HepG2 (cell line): ENCODE data around the gene PTPA. TPM values are rescaled to one million over a fixed set of nuclear protein-coding genes. Genes with fewer than 3 reads are reported as not detected.

Source experiments
- CREB1 ChIP-seq, 2 experiments: fragments of 450-650 bp in 1 of 2; IDR thresholded peaks; 2 replicates each; pipeline ENCODE4 v1.6.1; 2016 to 2017; ENCODE audit warnings: control low read depth in 1 of 2, mild to moderate bottlenecking in 1 of 2, missing compliant biosample characterization in 1 of 2, missing genetic modification characterization in 1 of 2
- ELF3 ChIP-seq: IDR thresholded peaks from 2 replicates; pipeline ENCODE4 v1.6.1; 2016; ENCODE audit warnings: missing genetic modification reagents, missing compliant biosample characterization
- GABPA ChIP-seq, 2 experiments: IDR thresholded peaks; 2 replicates each; pipeline ENCODE4 v1.6.1; 2011 to 2016; ENCODE audit warnings: low read depth in 2 of 2, low read length in 1 of 2, missing biosample characterization in 1 of 2, missing genetic modification characterization in 1 of 2
- HOXA5 ChIP-seq: sonication (generic); formaldehyde crosslinking; IDR thresholded peaks from 2 replicates; pipeline ENCODE4 v1.4.0; 2020; ENCODE audit warnings: missing genetic modification reagents
- JARID2 ChIP-seq: sonication (generic); formaldehyde crosslinking; IDR thresholded peaks from 2 replicates; pipeline ENCODE4 v1.8.1; 2023; ENCODE audit warnings: missing genetic modification reagents, inconsistent platforms; ENCODE audit not compliant: insufficient replicate concordance
- KDM3A ChIP-seq: IDR thresholded peaks from 2 replicates; pipeline ENCODE4 v1.6.1; 2018; ENCODE audit warnings: low read depth, missing compliant biosample characterization
- ONECUT2 ChIP-seq: sonication (generic); formaldehyde crosslinking; IDR thresholded peaks from 2 replicates; pipeline ENCODE4 v1.4.0; 2020; ENCODE audit warnings: missing genetic modification reagents
- PHB2 ChIP-seq: fragments of 450-650 bp; IDR thresholded peaks from 2 replicates; pipeline ENCODE4 v1.6.1; 2018; ENCODE audit not compliant: partially characterized antibody
- THAP11 ChIP-seq: IDR thresholded peaks from 2 replicates; pipeline ENCODE4 v1.6.1; 2016; ENCODE audit warnings: missing biosample characterization, missing genetic modification reagents
- YY1 ChIP-seq: IDR thresholded peaks from 2 replicates; pipeline ENCODE4 v1.6.1; 2011; ENCODE audit warnings: low read length, low read depth, moderate library complexity, mild to moderate bottlenecking; ENCODE audit not compliant: insufficient read depth, insufficient replicate concordance
- ZFP90 ChIP-seq: sonication (generic); formaldehyde crosslinking; IDR thresholded peaks from 2 replicates; pipeline ENCODE4 v1.8.0; 2022; ENCODE audit warnings: missing genetic modification reagents, mild to moderate bottlenecking, inconsistent platforms, borderline replicate concordance
- ZSCAN29 ChIP-seq: sonication (generic); formaldehyde crosslinking; conservative IDR thresholded peaks from 2 replicates; pipeline ENCODE4 v1.4.0; 2020; ENCODE audit warnings: mild to moderate bottlenecking, missing genetic modification reagents
- polyA plus RNA-seq, 8 experiments: library from polyadenylated mRNA; depleted of rRNA in 3 of 8; stranded (reverse) in 7 of 8; unstranded in 1 of 8; fragments of >200 nt; fragmentation: Illumina TruSeq in 4 of 8; extraction: Trizol in 4 of 8; gene quantifications; 2 replicates each; pipeline versions ENCODE4 v1.2.1 to v1.2.3, GENCODE V29; 2011 to 2016; ENCODE audit warnings: low read depth in 4 of 8, missing spikeins in 1 of 8, mixed read lengths in 1 of 8; ENCODE audit not compliant: insufficient read depth in 1 of 8
- total RNA-seq, 5 experiments: library from RNA; depleted of rRNA; stranded (reverse); fragments of >200 nt; fragmentation: Illumina TruSeq; extraction: Trizol; gene quantifications; 2 replicates each; pipeline ENCODE4 v1.2.3, GENCODE V29; 2016; ENCODE audit warnings: low read depth in 1 of 5
- TF ChIP-seq, protein P1 (sequence below): sonication (generic); formaldehyde crosslinking; IDR thresholded peaks from 2 replicates; pipeline ENCODE4 v1.5.0; 2020; ENCODE audit warnings: mild to moderate bottlenecking, missing genetic modification reagents, borderline replicate concordance
- TF ChIP-seq, protein P2 (sequence below): sonication (generic); formaldehyde crosslinking; IDR thresholded peaks from 2 replicates; pipeline ENCODE4 v1.9.0; 2021; ENCODE audit warnings: mild to moderate bottlenecking, missing genetic modification reagents
- TF ChIP-seq, protein P3 (sequence below): IDR thresholded peaks from 2 replicates; pipeline ENCODE4 v1.6.1; 2016

PTPA gene
- total and polyA plus RNA-seq, 2 of the 13 experiments (the other 11 are each of a cell fraction or from before 2014, with no cell fraction given): 79.3 to 105 TPM

DNA sequence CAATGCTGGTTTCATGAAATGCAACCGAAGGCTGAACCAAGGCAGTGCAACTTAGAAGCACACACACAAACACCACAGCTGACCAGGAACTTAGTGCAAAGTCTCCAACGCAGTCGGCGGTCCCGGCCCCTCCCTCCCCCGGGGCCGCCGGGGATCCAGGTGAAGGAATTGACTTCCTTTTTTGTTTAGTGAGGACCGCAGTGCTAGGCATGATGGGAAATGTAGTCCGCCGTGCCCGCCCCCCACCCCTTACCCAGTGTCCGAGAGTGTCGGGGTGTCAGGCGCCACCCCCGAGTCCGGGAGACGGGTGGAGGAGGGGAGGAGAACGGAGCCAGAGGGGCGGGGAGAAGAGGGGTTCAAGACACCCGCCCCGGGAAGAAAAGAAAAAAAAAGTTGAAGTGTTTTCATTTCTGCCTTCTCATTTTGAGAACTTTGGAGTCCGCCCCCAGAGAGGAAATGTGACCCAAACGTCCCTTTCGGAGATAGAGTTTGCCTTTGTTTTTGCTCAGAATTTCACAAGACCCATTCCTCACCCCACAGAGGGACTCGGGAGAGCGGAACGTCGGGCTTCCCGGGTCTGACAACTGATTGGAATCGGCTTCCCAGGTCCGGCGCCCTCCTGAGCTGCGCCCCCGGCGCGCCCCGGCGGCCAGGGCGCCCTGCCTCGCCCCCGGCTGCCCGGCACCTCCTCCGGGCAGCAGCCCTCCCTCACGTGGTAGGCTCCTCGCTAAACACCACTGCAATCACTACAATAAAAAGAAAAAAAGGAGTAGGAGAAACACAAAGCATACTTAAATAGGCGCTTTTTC is 64.8 kb downstream of the PTPA start (continued):
- TF ChIP-seq ZFP90 (peak; percentile 68; the same call in 1 of the 2 replicates), HOXA5 (CRISPR knock-in tag) (peak; percentile 51; the same call in 1 of the 2 replicates), GABPA (IDR thresholded peaks at IDR 0.05; ENCODE audit: low read depth, low read length) (no peak), GABPA (CRISPR knock-in tag; IDR thresholded peaks at IDR 0.05; ENCODE audit: low read depth) (peak; percentile 85), JARID2 (CRISPR knock-in tag) (no peak), THAP11 (CRISPR knock-in tag) (peak; percentile 97), CREB1 (IDR thresholded peaks at IDR 0.05) (no peak), CREB1 (CRISPR knock-in tag; IDR thresholded peaks at IDR 0.05) (peak; percentile 61; the same call in 1 of the 2 replicates), ONECUT2 (CRISPR knock-in tag) (no peak), YY1 (peak; percentile 40), ZSCAN29 (peak; percentile 5; the same call in 1 of the 2 replicates), PHB2 (no peak), KDM3A (0 out of 2 replicates have a peak, but pooled peaks have one; percentile 50), ELF3 (CRISPR knock-in tag) (peak; percentile 94)
- TF ChIP-seq, protein P1, sequence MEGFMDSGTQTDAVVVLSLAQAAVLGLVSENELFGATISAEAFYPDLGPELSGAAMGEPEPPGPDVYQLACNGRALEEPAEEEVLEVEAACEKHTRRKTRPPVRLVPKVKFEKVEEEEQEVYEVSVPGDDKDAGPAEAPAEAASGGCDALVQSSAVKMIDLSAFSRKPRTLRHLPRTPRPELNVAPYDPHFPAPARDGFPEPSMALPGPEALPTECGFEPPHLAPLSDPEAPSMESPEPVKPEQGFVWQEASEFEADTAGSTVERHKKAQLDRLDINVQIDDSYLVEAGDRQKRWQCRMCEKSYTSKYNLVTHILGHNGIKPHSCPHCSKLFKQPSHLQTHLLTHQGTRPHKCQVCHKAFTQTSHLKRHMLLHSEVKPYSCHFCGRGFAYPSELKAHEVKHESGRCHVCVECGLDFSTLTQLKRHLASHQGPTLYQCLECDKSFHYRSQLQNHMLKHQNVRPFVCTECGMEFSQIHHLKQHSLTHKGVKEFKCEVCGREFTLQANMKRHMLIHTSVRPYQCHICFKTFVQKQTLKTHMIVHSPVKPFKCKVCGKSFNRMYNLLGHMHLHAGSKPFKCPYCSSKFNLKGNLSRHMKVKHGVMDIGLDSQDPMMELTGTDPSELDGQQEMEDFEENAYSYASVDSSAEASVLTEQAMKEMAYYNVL: peak; percentile 52; the same call in 1 of the 2 replicates
- TF ChIP-seq, protein P2, sequence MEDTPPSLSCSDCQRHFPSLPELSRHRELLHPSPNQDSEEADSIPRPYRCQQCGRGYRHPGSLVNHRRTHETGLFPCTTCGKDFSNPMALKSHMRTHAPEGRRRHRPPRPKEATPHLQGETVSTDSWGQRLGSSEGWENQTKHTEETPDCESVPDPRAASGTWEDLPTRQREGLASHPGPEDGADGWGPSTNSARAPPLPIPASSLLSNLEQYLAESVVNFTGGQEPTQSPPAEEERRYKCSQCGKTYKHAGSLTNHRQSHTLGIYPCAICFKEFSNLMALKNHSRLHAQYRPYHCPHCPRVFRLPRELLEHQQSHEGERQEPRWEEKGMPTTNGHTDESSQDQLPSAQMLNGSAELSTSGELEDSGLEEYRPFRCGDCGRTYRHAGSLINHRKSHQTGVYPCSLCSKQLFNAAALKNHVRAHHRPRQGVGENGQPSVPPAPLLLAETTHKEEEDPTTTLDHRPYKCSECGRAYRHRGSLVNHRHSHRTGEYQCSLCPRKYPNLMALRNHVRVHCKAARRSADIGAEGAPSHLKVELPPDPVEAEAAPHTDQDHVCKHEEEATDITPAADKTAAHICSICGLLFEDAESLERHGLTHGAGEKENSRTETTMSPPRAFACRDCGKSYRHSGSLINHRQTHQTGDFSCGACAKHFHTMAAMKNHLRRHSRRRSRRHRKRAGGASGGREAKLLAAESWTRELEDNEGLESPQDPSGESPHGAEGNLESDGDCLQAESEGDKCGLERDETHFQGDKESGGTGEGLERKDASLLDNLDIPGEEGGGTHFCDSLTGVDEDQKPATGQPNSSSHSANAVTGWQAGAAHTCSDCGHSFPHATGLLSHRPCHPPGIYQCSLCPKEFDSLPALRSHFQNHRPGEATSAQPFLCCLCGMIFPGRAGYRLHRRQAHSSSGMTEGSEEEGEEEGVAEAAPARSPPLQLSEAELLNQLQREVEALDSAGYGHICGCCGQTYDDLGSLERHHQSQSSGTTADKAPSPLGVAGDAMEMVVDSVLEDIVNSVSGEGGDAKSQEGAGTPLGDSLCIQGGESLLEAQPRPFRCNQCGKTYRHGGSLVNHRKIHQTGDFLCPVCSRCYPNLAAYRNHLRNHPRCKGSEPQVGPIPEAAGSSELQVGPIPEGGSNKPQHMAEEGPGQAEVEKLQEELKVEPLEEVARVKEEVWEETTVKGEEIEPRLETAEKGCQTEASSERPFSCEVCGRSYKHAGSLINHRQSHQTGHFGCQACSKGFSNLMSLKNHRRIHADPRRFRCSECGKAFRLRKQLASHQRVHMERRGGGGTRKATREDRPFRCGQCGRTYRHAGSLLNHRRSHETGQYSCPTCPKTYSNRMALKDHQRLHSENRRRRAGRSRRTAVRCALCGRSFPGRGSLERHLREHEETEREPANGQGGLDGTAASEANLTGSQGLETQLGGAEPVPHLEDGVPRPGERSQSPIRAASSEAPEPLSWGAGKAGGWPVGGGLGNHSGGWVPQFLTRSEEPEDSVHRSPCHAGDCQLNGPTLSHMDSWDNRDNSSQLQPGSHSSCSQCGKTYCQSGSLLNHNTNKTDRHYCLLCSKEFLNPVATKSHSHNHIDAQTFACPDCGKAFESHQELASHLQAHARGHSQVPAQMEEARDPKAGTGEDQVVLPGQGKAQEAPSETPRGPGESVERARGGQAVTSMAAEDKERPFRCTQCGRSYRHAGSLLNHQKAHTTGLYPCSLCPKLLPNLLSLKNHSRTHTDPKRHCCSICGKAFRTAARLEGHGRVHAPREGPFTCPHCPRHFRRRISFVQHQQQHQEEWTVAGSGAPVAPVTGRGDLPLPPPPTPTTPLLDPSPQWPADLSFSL (CRISPR knock-in tag): no peak; the same call in 1 of the 2 replicates
- TF ChIP-seq, protein P3, sequence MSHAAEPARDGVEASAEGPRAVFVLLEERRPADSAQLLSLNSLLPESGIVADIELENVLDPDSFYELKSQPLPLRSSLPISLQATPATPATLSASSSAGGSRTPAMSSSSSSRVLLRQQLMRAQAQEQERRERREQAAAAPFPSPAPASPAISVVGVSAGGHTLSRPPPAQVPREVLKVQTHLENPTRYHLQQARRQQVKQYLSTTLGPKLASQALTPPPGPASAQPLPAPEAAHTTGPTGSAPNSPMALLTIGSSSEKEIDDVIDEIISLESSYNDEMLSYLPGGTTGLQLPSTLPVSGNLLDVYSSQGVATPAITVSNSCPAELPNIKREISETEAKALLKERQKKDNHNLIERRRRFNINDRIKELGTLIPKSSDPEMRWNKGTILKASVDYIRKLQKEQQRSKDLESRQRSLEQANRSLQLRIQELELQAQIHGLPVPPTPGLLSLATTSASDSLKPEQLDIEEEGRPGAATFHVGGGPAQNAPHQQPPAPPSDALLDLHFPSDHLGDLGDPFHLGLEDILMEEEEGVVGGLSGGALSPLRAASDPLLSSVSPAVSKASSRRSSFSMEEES (CRISPR knock-in tag): 0 out of 2 replicates have a peak, but pooled peaks have one; percentile 32
